IMR-90 (cell line): ENCODE data around the gene TOX3. TPM values are rescaled to one million over a fixed set of nuclear protein-coding genes. Genes with fewer than 3 reads are reported as not detected.

Experiments used
- ATAC-seq: fragments of 200-7000 bp; cut with Tn5 transposase; 2 replicates; pipeline ENCODE4 v1.9.1; 2020; ENCODE audit warnings: low read depth, mild to moderate bottlenecking, moderate library complexity
- BruUV-seq: library from RNA; stranded (reverse); fragments of 400-500 nt; replicated peaks from 2 replicates; lab custom pipeline; 2021; lab: Mats Ljungman, UMichigan
- CTCF ChIA-PET: fragments of 300-600 bp; formaldehyde crosslinking; extraction: SDS; loops from one replicate; lab custom pipeline; 2021; ENCODE audit warnings: antibody characterized with exemption; lab: Yijun Ruan, JAX
- POLR2A ChIA-PET: fragments of 300-600 bp; sonication (Branson Sonifier 250); formaldehyde crosslinking; loops from one replicate; lab custom pipeline; 2022; ENCODE audit warnings: antibody characterized with exemption; ENCODE audit not compliant: unreplicated experiment; lab: Charles Lee
- DNase-seq: peaks from one replicate; pipeline ENCODE4 v3.0.0; 2013
- H2AFZ ChIP-seq: replicated peaks from 2 replicates; pipeline ENCODE3; 2013; ENCODE audit warnings: low read length, mild to moderate bottlenecking; ENCODE audit not compliant: poor library complexity
- H2AK5ac ChIP-seq: 2 replicates; pipeline ENCODE4 v1.6.1; 2013; ENCODE audit warnings: low read depth, low read length, inconsistent platforms
- H2AK9ac ChIP-seq: replicated peaks from 2 replicates; pipeline ENCODE3; 2013; ENCODE audit warnings: mild to moderate bottlenecking, low read depth, low read length, moderate library complexity; ENCODE audit not compliant: poor library complexity
- H2BK120ac ChIP-seq: 2 replicates; pipeline ENCODE4 v1.6.1; 2013; ENCODE audit warnings: low read depth, low read length, inconsistent platforms
- H2BK15ac ChIP-seq: 3 replicates; pipeline ENCODE4 v1.6.1; 2013; ENCODE audit warnings: low read depth, low read length, inconsistent platforms
- H2BK20ac ChIP-seq: 2 replicates; pipeline ENCODE4 v1.6.1; 2013; ENCODE audit warnings: low read depth, mild to moderate bottlenecking, inconsistent platforms, low read length, moderate library complexity
- H2BK5ac ChIP-seq: 2 replicates; pipeline ENCODE4 v1.6.1; 2013; ENCODE audit warnings: mild to moderate bottlenecking, low read depth, low read length, inconsistent platforms; ENCODE audit not compliant: poor library complexity, severe bottlenecking
- H3K14ac ChIP-seq: replicated peaks from 2 replicates; pipeline ENCODE4 v1.6.1; 2013; ENCODE audit warnings: low read depth, low read length, inconsistent platforms
- H3K18ac ChIP-seq: 2 replicates; pipeline ENCODE4 v1.6.1; 2013; ENCODE audit warnings: low read depth, low read length, control low read depth
- H3K23ac ChIP-seq: 2 replicates; pipeline ENCODE4 v1.6.1; 2013; ENCODE audit warnings: low read depth, low read length, inconsistent platforms
- H3K27ac ChIP-seq: 2 replicates; pipeline ENCODE4 v1.5.1; 2013; ENCODE audit warnings: mild to moderate bottlenecking, control low read depth, low read length; ENCODE audit not compliant: insufficient read depth
- H3K27me3 ChIP-seq: 2 replicates; pipeline ENCODE4 v1.6.1; 2013; ENCODE audit warnings: low read length; ENCODE audit not compliant: control insufficient read depth, insufficient read depth
- H3K36me3 ChIP-seq: 2 replicates; pipeline ENCODE4 v1.6.1; 2013; ENCODE audit warnings: low read length, mixed read lengths; ENCODE audit not compliant: control insufficient read depth, insufficient read depth
- H3K4ac ChIP-seq: 2 replicates; pipeline ENCODE4 v1.6.1; 2013; ENCODE audit warnings: low read depth, low read length, inconsistent platforms
- H3K4me1 ChIP-seq: 2 replicates; pipeline ENCODE4 v1.6.1; 2013; ENCODE audit warnings: low read length, mixed read lengths; ENCODE audit not compliant: control insufficient read depth, insufficient read depth
- H3K4me2 ChIP-seq: 2 replicates; pipeline ENCODE4 v1.6.1; 2013; ENCODE audit warnings: low read depth, mild to moderate bottlenecking, control low read depth, low read length, moderate library complexity
- H3K4me3 ChIP-seq: 2 replicates; pipeline ENCODE4 v1.5.1; 2013; ENCODE audit warnings: low read depth, mild to moderate bottlenecking, control low read depth, low read length, moderate library complexity; ENCODE audit not compliant: insufficient read depth
- H3K56ac ChIP-seq: 2 replicates; pipeline ENCODE4 v1.6.1; 2013; ENCODE audit warnings: low read length, inconsistent platforms; ENCODE audit not compliant: insufficient read depth; ENCODE audit errors: extremely low read depth
- H3K79me1 ChIP-seq, 2 experiments: 2 replicates each; pipeline ENCODE4 v1.6.1; 2013; ENCODE audit warnings: low read length in 2 of 2, inconsistent platforms in 1 of 2, low read depth in 1 of 2
- H3K9ac ChIP-seq: 2 replicates; pipeline ENCODE4 v1.6.1; 2013; ENCODE audit warnings: low read depth, low read length, control low read depth
- H3K9me1 ChIP-seq: 2 replicates; pipeline ENCODE4 v1.6.1; 2013; ENCODE audit warnings: low read length, inconsistent platforms; ENCODE audit not compliant: insufficient read depth
- H3K9me3 ChIP-seq: 2 replicates; pipeline ENCODE4 v1.6.1; 2013; ENCODE audit warnings: low read length; ENCODE audit not compliant: control insufficient read depth, insufficient read depth
- H4K20me1 ChIP-seq: 2 replicates; pipeline ENCODE4 v1.6.1; 2013; ENCODE audit warnings: low read length, inconsistent platforms; ENCODE audit not compliant: insufficient read depth
- H4K5ac ChIP-seq: 2 replicates; pipeline ENCODE4 v1.6.1; 2013; ENCODE audit warnings: mild to moderate bottlenecking, low read depth, low read length, control low read depth
- H4K8ac ChIP-seq, 2 experiments: 2 replicates each; pipeline ENCODE4 v1.6.1; 2013; ENCODE audit warnings: low read depth in 2 of 2, low read length in 2 of 2, control low read depth in 1 of 2, inconsistent platforms in 1 of 2
- H4K91ac ChIP-seq: 2 replicates; pipeline ENCODE4 v1.6.1; 2013; ENCODE audit warnings: low read depth, low read length, inconsistent platforms; ENCODE audit not compliant: insufficient read depth
- BHLHE40 ChIP-seq: fragments of 150-350 bp; IDR thresholded peaks from 2 replicates; pipeline ENCODE4 v1.6.1; 2016; ENCODE audit warnings: mild to moderate bottlenecking, low read depth, low read length
- CEBPB ChIP-seq: IDR thresholded peaks from 2 replicates; pipeline ENCODE4 v1.6.1; 2012; ENCODE audit warnings: low read depth, low read length, improper control_type of control experiment
- CTCF ChIP-seq: conservative IDR thresholded peaks from 2 replicates; pipeline ENCODE4 v1.5.1; 2012; ENCODE audit warnings: mild to moderate bottlenecking, low read depth, low read length, improper control_type of control experiment
- ELK1 ChIP-seq: fragments of 150-350 bp; IDR thresholded peaks from 2 replicates; pipeline ENCODE4 v1.6.1; 2016; ENCODE audit warnings: low read depth, mild to moderate bottlenecking, low read length, moderate library complexity, borderline replicate concordance
- MAFK ChIP-seq: IDR thresholded peaks from 2 replicates; pipeline ENCODE4 v1.6.1; 2012; ENCODE audit warnings: low read depth, low read length, improper control_type of control experiment
- MXI1 ChIP-seq: IDR thresholded peaks from 2 replicates; pipeline ENCODE4 v1.6.1; 2012; ENCODE audit warnings: low read depth, mild to moderate bottlenecking, low read length, moderate library complexity, borderline replicate concordance
- POLR2A ChIP-seq: IDR thresholded peaks from 2 replicates; pipeline ENCODE4 v1.6.1; 2012; ENCODE audit warnings: mild to moderate bottlenecking, low read depth, low read length
- RAD21 ChIP-seq: IDR thresholded peaks from 2 replicates; pipeline ENCODE4 v1.6.1; 2012; ENCODE audit warnings: low read length, improper control_type of control experiment
- RFX5 ChIP-seq: IDR thresholded peaks from 2 replicates; pipeline ENCODE4 v1.8.0; 2012; ENCODE audit warnings: low read depth, mild to moderate bottlenecking, low read length, moderate library complexity
- SMC3 ChIP-seq: fragments of 150-350 bp; IDR thresholded peaks from 2 replicates; pipeline ENCODE4 v1.6.1; 2016; ENCODE audit warnings: low read depth, mild to moderate bottlenecking, antibody characterized with exemption, low read length, moderate library complexity
- dilution Hi-C: fragments of 300-500 bp; cut with HindIII; formaldehyde crosslinking; loops from one replicate; pipeline ENCODE4 v1.14.3; 2018; ENCODE audit warnings: low sequenced_read_pairs; ENCODE audit not compliant: unreplicated experiment
- in situ Hi-C: fragments of 300-500 bp; cut with MboI; formaldehyde crosslinking; loops from 3 replicates; pipeline ENCODE4 v1.14.3; 2019; ENCODE audit warnings: low sequenced_read_pairs, inconsistent platforms, mixed read lengths
- intact Hi-C: fragments of 100-400 bp; cut with micrococcal nuclease; formaldehyde crosslinking; loops from 2 replicates; pipeline ENCODE4 v1.10.0; 2022
- polyA plus RNA-seq, 3 experiments: library from polyadenylated mRNA; depleted of rRNA; stranded (reverse); fragments of >200 nt; gene quantifications; 2 replicates each; pipeline ENCODE4 v1.2.3, GENCODE V29; 2012; ENCODE audit warnings: low replicate concordance in 1 of 3
- total RNA-seq: library from RNA; depleted of rRNA; stranded (reverse); fragments of >200 nt; gene quantifications from 2 replicates; pipeline ENCODE4 v1.2.3, GENCODE V29; 2012

The TOX3 gene
- total and polyA plus RNA-seq, 2 of the 4 experiments (the other 2 are of a cell fraction), result not detected

- H2BK15ac ChIP-seq, result no peak overlapping the region
- no peaks in the 10 kb centered on the region for H3K79me1 ChIP-seq
- no peaks in the 10 kb centered on the region for H3K4me1 ChIP-seq
- H3K9ac ChIP-seq, result no peak overlapping the region
- no peaks in the 10 kb centered on the region for H4K20me1 ChIP-seq
- no peak overlapping the region for H2BK20ac ChIP-seq
- H3K4me3 ChIP-seq, result no peak overlapping the region
- no peak overlapping the region for H2BK120ac ChIP-seq
- no peak overlapping the region for H2AK5ac ChIP-seq
- in situ Hi-C loops (no loop called here), intact Hi-C loops (no loop called here), dilution Hi-C loops (no loop called here)
- no peak overlapping the region for H4K8ac ChIP-seq
- ChIA-PET CTCF (no interaction called here), POLR2A (no interaction called here)
- no peak overlapping the region for H3K14ac ChIP-seq
- ATAC-seq, result no peak
- no peak overlapping the region for H2AFZ ChIP-seq
- TF ChIP-seq SMC3 (no peak), ELK1 (no peak), CEBPB (no peak), MXI1 (no peak), RFX5 (no peak), CTCF (no peak), BHLHE40 (no peak), RAD21 (no peak), POLR2A (no peak), MAFK (no peak)
- no peak overlapping the region for H4K5ac ChIP-seq
- no peaks in the 10 kb centered on the region for H3K9me3 ChIP-seq
- DNase-seq, result no peak
- H3K9me1 ChIP-seq, result no peaks in the 10 kb centered on the region
- no peak overlapping the region for H3K56ac ChIP-seq
- H4K91ac ChIP-seq, result no peak overlapping the region
- H3K4me2 ChIP-seq, result no peak overlapping the region
- H3K4ac ChIP-seq, result no peak overlapping the region
- H2AK9ac ChIP-seq, result no peak overlapping the region
- no peaks in the 10 kb centered on the region for H3K27me3 ChIP-seq
- H2BK5ac ChIP-seq, result no peak overlapping the region
- H3K18ac ChIP-seq, result no peak overlapping the region
- no peak overlapping the region for H3K27ac ChIP-seq
- no peak overlapping the region for H3K23ac ChIP-seq
- no peaks in the 10 kb centered on the region for H3K36me3 ChIP-seq
- no TSS peak for BruUV-seq
These were observed 84.1 kb downstream of the TOX3 start for GRCh38 chr16:52462816-52463215.
